Measurements from ENCODE around the gene SLC22A23.
A peak's percentile ranks its signal among the peaks of the same experiment; 100 is the strongest.

The SLC22A23 gene

GRCh38 chr6:3440911-3441310 lies 15.9 kb downstream of the SLC22A23 start:
- Mint-ChIP-seq H3K9me3 (no peaks in the 10 kb centered on the region), H3K27ac (no peak overlapping the region), H3K27me3 (peaks cover 51% of the 10 kb centered on the region), H3K36me3 (no peaks in the 10 kb centered on the region), H3K4me3 (no peak overlapping the region), H3K4me1 (no peaks in the 10 kb centered on the region)
- peak; percentile 35 for ATAC-seq

DNA sequence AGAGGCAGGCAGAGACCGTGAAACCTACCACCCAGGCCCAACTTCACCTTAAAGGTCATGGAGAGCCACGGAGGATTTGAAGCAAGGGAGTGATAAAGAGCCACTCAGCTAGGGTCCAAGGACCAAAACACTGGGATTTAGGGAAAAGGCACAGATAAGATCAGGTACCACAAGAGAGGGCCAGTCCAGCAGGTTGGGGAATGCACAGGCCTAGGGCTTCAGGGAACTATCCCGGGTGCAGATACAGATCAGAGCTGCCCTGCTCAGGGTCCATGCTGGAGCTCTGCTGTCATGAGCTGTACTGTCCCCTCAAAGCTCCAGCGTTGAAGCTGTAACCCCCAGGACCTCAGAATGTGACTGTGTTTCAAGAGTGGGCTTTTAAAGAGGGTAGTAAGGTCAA lies 16.9 kb downstream of the SLC22A23 start:
- Mint-ChIP-seq H3K27me3 (peaks cover 53% of the 10 kb centered on the region), H3K27ac (no peak overlapping the region), H3K4me3 (no peak overlapping the region), H3K36me3 (no peaks in the 10 kb centered on the region), H3K4me1 (peaks cover 5% of the 10 kb centered on the region), H3K9me3 (no peaks in the 10 kb centered on the region)
- ATAC-seq, result no peak

- H3K27ac Mint-ChIP-seq, result no peak overlapping the region
Observed at GRCh38 chr6:3438190-3439167, 18.4 kb downstream of the SLC22A23 start.

DNA sequence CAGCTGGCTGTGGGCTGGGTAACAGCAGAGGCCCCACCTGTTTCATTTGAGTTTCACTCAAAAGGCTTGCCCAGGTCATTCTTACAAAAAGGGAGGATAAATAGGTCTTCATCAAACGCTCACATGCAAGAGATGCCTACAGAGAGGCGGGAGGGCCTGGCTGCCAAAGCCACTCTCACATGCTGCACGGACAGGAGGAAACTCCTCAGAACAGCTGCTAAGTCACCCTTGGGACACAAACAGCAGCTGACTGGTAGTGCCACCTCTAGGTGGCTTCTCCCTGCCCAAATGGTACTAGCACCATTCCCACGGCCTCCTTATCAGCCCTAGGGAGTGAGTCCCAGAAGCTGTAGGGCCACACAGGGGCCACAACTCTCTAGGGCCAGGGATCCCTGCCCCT lies 23.8 kb downstream of the SLC22A23 start:
- peaks cover 5% of the 10 kb centered on the region for H3K4me1 Mint-ChIP-seq
- H3K27me3 Mint-ChIP-seq, result peaks cover 27% of the 10 kb centered on the region
- no peak overlapping the region for H3K4me3 Mint-ChIP-seq
- H3K27ac Mint-ChIP-seq, result no peak overlapping the region
- no peaks in the 10 kb centered on the region for H3K9me3 Mint-ChIP-seq
- ATAC-seq, result no peak
- H3K36me3 Mint-ChIP-seq, result no peaks in the 10 kb centered on the region

More at GRCh38 chr6:3438190-3439167, 18.4 kb downstream of the SLC22A23 start:
- Mint-ChIP-seq H3K4me3 (no peak overlapping the region), H3K9me3 (no peaks in the 10 kb centered on the region), H3K36me3 (no peaks in the 10 kb centered on the region), H3K4me1 (peaks cover 5% of the 10 kb centered on the region), H3K27me3 (peaks cover 53% of the 10 kb centered on the region)
- ATAC-seq, result no peak

DNA sequence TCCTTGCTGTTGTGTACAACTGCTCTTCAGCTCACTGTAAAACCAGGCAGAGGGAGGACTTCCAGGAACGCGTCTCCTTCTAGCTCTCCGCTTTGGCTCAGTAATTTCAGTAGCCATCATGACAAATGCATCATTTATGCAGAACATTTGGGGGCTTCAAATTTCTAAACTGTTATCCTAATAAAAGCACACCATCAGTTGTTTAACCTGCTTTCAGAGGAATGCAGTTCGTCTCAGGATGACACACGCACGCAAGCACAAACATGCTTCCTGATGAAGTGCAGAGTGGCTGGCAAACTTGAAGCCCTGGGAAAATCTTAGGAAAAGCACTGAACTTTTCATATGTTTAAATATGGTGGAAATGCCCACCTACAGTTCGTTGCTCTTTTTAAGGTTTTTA lies 24.4 kb downstream of the SLC22A23 start:
- no peaks in the 10 kb centered on the region for H3K36me3 Mint-ChIP-seq
- H3K4me3 Mint-ChIP-seq, result no peak overlapping the region
- H3K9me3 Mint-ChIP-seq, result no peaks in the 10 kb centered on the region
- ATAC-seq, result no peak
- H3K27ac Mint-ChIP-seq, result no peak overlapping the region
- H3K4me1 Mint-ChIP-seq, result peaks cover 5% of the 10 kb centered on the region
- H3K27me3 Mint-ChIP-seq, result peaks cover 33% of the 10 kb centered on the region

- H3K4me1 Mint-ChIP-seq, result peaks cover 5% of the 10 kb centered on the region
- no peak overlapping the region for H3K27ac Mint-ChIP-seq
- no peaks in the 10 kb centered on the region for H3K9me3 Mint-ChIP-seq
- no peak for ATAC-seq
- H3K27me3 Mint-ChIP-seq, result peaks cover 36% of the 10 kb centered on the region
- H3K36me3 Mint-ChIP-seq, result no peaks in the 10 kb centered on the region
- H3K4me3 Mint-ChIP-seq, result no peak overlapping the region
Observed at GRCh38 chr6:3431994-3432393, 24.9 kb downstream of the SLC22A23 start.

- no peak overlapping the region for H3K4me3 Mint-ChIP-seq
- ATAC-seq, result no peak
- H3K27me3 Mint-ChIP-seq, result peaks cover 29% of the 10 kb centered on the region
- no peak overlapping the region for H3K27ac Mint-ChIP-seq
- no peaks in the 10 kb centered on the region for H3K4me1 Mint-ChIP-seq
- H3K36me3 Mint-ChIP-seq, result no peaks in the 10 kb centered on the region
- no peaks in the 10 kb centered on the region for H3K9me3 Mint-ChIP-seq
Observed at GRCh38 chr6:3429211-3429610, 27.6 kb downstream of the SLC22A23 start.

DNA sequence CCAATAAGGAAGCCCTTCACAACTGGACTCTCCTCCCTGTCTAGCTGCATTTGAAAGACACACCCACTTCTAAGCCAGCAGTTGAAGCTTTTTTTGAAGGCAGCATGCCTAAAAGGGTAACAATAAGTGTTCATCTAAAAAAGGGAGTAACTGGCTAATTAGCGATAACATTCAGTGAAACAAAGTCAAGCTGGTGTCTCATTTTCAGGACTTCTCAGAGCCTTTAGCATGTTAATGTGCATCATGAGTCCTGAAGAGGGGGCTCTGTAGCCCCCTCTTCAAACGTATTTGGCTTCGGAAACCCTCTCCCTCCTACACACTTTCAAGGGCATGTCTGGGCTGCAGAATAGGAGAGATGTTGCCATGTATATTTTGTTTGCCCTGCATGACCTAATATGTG lies 28.1 kb downstream of the SLC22A23 start:
- Mint-ChIP-seq H3K27me3 (peaks cover 34% of the 10 kb centered on the region), H3K36me3 (no peaks in the 10 kb centered on the region), H3K9me3 (no peaks in the 10 kb centered on the region), H3K4me3 (no peak overlapping the region), H3K27ac (no peak overlapping the region), H3K4me1 (no peaks in the 10 kb centered on the region)
- ATAC-seq, result no peak

- H3K4me1 Mint-ChIP-seq, result no peaks in the 10 kb centered on the region
- no peaks in the 10 kb centered on the region for H3K9me3 Mint-ChIP-seq
- no peaks in the 10 kb centered on the region for H3K36me3 Mint-ChIP-seq
- H3K4me3 Mint-ChIP-seq, result no peak overlapping the region
- peaks cover 36% of the 10 kb centered on the region for H3K27me3 Mint-ChIP-seq
- H3K27ac Mint-ChIP-seq, result no peak overlapping the region
- no peak for ATAC-seq
Observed at GRCh38 chr6:3428247-3428646, 28.6 kb downstream of the SLC22A23 start.

GRCh38 chr6:3427687-3428085 lies 29.2 kb downstream of the SLC22A23 start:
- ATAC-seq, result no peak
- Mint-ChIP-seq H3K9me3 (no peaks in the 10 kb centered on the region), H3K27me3 (peaks cover 41% of the 10 kb centered on the region), H3K4me1 (peaks cover 5% of the 10 kb centered on the region), H3K4me3 (no peak overlapping the region), H3K27ac (no peak overlapping the region), H3K36me3 (no peaks in the 10 kb centered on the region)

GRCh38 chr6:3426927-3427686 lies 29.7 kb downstream of the SLC22A23 start:
- Mint-ChIP-seq H3K27me3 (peaks cover 47% of the 10 kb centered on the region), H3K4me3 (no peak overlapping the region), H3K27ac (no peak overlapping the region), H3K9me3 (no peaks in the 10 kb centered on the region), H3K4me1 (peaks cover 8% of the 10 kb centered on the region), H3K36me3 (no peaks in the 10 kb centered on the region)
- ATAC-seq, result no peak

GRCh38 chr6:3426091-3426926 lies 30.5 kb downstream of the SLC22A23 start:
- Mint-ChIP-seq H3K27me3 (peaks cover 48% of the 10 kb centered on the region), H3K27ac (no peak overlapping the region), H3K36me3 (no peaks in the 10 kb centered on the region), H3K4me1 (peaks cover 8% of the 10 kb centered on the region), H3K9me3 (no peaks in the 10 kb centered on the region), H3K4me3 (no peak overlapping the region)
- no peak for ATAC-seq

GRCh38 chr6:3425574-3425973 lies 31.3 kb downstream of the SLC22A23 start:
- peaks cover 8% of the 10 kb centered on the region for H3K4me1 Mint-ChIP-seq
- H3K36me3 Mint-ChIP-seq, result no peaks in the 10 kb centered on the region
- H3K27ac Mint-ChIP-seq, result no peak overlapping the region
- H3K9me3 Mint-ChIP-seq, result no peaks in the 10 kb centered on the region
- peaks cover 53% of the 10 kb centered on the region for H3K27me3 Mint-ChIP-seq
- no peak overlapping the region for H3K4me3 Mint-ChIP-seq
- ATAC-seq, result no peak

- Mint-ChIP-seq H3K36me3 (no peaks in the 10 kb centered on the region), H3K27me3 (peaks cover 65% of the 10 kb centered on the region), H3K27ac (no peak overlapping the region), H3K4me3 (no peak overlapping the region), H3K9me3 (no peaks in the 10 kb centered on the region), H3K4me1 (peaks cover 8% of the 10 kb centered on the region)
- ATAC-seq, result no peak
Observed at GRCh38 chr6:3424185-3424927, 32.5 kb downstream of the SLC22A23 start.

Data from stimulated activated memory B cell treated with anti-CD40 and anti-IgM and Interleukin-4, amounts not matched to agents 10 μg/mL and 1 μg/mL and 100 μg/mL, for 72 hours (primary cell).